Thyroid gland (tissue), 4 donors: ENCODE results near the gene CUL4A. TPM values are rescaled to one million over a fixed set of nuclear protein-coding genes. Genes with fewer than 3 reads are reported as not detected.
A peak's percentile ranks its signal among the peaks of the same experiment; 100 is the strongest.
"Not testable (repeated sequence)": the region's sequence is repeated elsewhere in the genome, so short reads cannot be mapped to it uniquely, and the experiment has no call there.

ENCODE experiments used
- DNase-seq, 2 donors: peaks; one replicate each; pipeline ENCODE4 v3.0.0-alpha.2; 2019
- H3K27ac ChIP-seq, 3 donors: fragments of 200-600 bp; sonication (generic); 1 replicate in 2 of 3; 2 replicates in 1 of 3; pipeline ENCODE4 v1.5.1; 2016 to 2019; ENCODE audit warnings: mild to moderate bottlenecking in 1 of 3, moderate library complexity in 1 of 3
- H3K27me3 ChIP-seq: fragments of 200-600 bp; sonication (generic); one replicate; pipeline ENCODE4 v1.5.1; 2019
- H3K36me3 ChIP-seq, 2 donors: fragments of 200-600 bp; sonication (generic); one replicate each; pipeline ENCODE4 v1.5.1; 2016 to 2019
- H3K4me1 ChIP-seq, 2 donors: fragments of 200-600 bp; sonication (generic); one replicate each; pipeline ENCODE4 v1.5.1; 2017 to 2019
- H3K4me3 ChIP-seq, 3 donors: fragments of 200-600 bp; sonication (generic); replicated peaks in 1 of 3; 1 replicate in 2 of 3; 2 replicates in 1 of 3; pipeline ENCODE4 v1.5.1; 2016; ENCODE audit warnings: mild to moderate bottlenecking in 1 of 3
- H3K9me3 ChIP-seq: fragments of 200-600 bp; sonication (generic); one replicate; pipeline ENCODE4 v1.5.1; 2017
- CTCF ChIP-seq, 6 experiments: fragments of 200-600 bp in 3 of 6; fragments of 450-650 bp in 3 of 6; sonication (generic) in 3 of 6; IDR thresholded peaks; one replicate each; pipeline ENCODE4 v1.5.1; 2016 to 2019; ENCODE audit warnings: antibody characterized with exemption in 6 of 6, mild to moderate bottlenecking in 2 of 6, inconsistent platforms in 1 of 6, moderate library complexity in 1 of 6
- POLR2A ChIP-seq, 2 donors: fragments of 450-650 bp; IDR thresholded peaks; one replicate each; pipeline ENCODE4 v1.6.1; 2017; ENCODE audit warnings: antibody characterized with exemption in 2 of 2, mild to moderate bottlenecking in 2 of 2, moderate library complexity in 1 of 2
- WGBS, 2 donors: methylation state at CpG; one replicate each; pipeline ENCODE4 v1.1.5; 2017; 5-methylcytosine and 5-hydroxymethylcytosine counted together
- intact Hi-C: fragments of 100-400 bp; cut with DNase I; formaldehyde crosslinking; loops from one replicate; pipeline ENCODE4 v1.15.1; 2023
- total RNA-seq, 4 donors: library from RNA; depleted of rRNA; stranded (reverse); fragments of >200 nt; gene quantifications; one replicate each; pipeline ENCODE4 v1.2.3, GENCODE V29; 2016

CUL4A gene
- total RNA-seq, 4 donors from 2014 or later, result 78.9 to 131 (median 122) TPM

- Histone ChIP-seq H3K27me3 (no peaks in the 10 kb centered on the region), H3K36me3 (peaks cover 45 to 67% of the 10 kb centered on the region in 2 donors), H3K4me1 (no peaks in the 10 kb centered on the region), H3K27ac (no peak overlapping the region), H3K9me3 (no peaks in the 10 kb centered on the region), H3K4me3 (no peak overlapping the region)
- TF ChIP-seq CTCF (IDR thresholded peaks at IDR 0.05) (no peak), POLR2A (IDR thresholded peaks at IDR 0.05) (no peak)
- DNase-seq, result no peak
- intact Hi-C loops, result no loop called here
- WGBS, 2 donors, result 81 to 92% methylated on average over 6 of the region's 6 CpGs
These were observed 34.4 kb downstream of the CUL4A start for GRCh38 chr13:113243847-113244246.

- no peaks in the 10 kb centered on the region for H3K9me3 ChIP-seq
- no peak overlapping the region for H3K27ac ChIP-seq
- WGBS, 2 donors, result 70 to 86% methylated on average over 10 of the region's 10 CpGs
- no peak overlapping the region for H3K4me3 ChIP-seq
- peaks cover 53 to 57% of the 10 kb centered on the region in 2 donors for H3K36me3 ChIP-seq
- TF ChIP-seq POLR2A (IDR thresholded peaks at IDR 0.05), result no peak
- peak in 4 of 6 experiments; percentile 10 to 25 (median 18) for TF ChIP-seq CTCF (IDR thresholded peaks at IDR 0.05)
- no peaks in the 10 kb centered on the region for H3K27me3 ChIP-seq
- H3K4me1 ChIP-seq, result no peaks in the 10 kb centered on the region
- peak; percentile 9 to 59 for DNase-seq
- intact Hi-C loops, result no loop called here
These were observed 36.7 kb downstream of the CUL4A start for GRCh38 chr13:113245849-113246796.

- Histone ChIP-seq H3K27me3 (no peaks in the 10 kb centered on the region), H3K27ac (no peak overlapping the region), H3K36me3 (peaks cover 57 to 66% of the 10 kb centered on the region in 2 donors), H3K4me1 (no peaks in the 10 kb centered on the region), H3K9me3 (no peaks in the 10 kb centered on the region), H3K4me3 (no peak overlapping the region)
- intact Hi-C loops, result no loop called here
- no peak for TF ChIP-seq CTCF (IDR thresholded peaks at IDR 0.05)
- no peak for TF ChIP-seq POLR2A (IDR thresholded peaks at IDR 0.05)
- 80 to 96% methylated on average over 11 of the region's 11 CpGs for WGBS, 2 donors
- DNase-seq, result no peak
These were observed 43.2 kb downstream of the CUL4A start for GRCh38 chr13:113252516-113253095.

- DNase-seq, H3K4me1 ChIP-seq, H3K27ac ChIP-seq, intact Hi-C loops, H3K9me3 ChIP-seq, H3K27me3 ChIP-seq, H3K4me3 ChIP-seq: not testable (repeated sequence)
- 97 to 98% methylated on average over 6 of the region's 6 CpGs for WGBS, 2 donors
- H3K36me3 ChIP-seq, result peaks cover 28 to 70% of the 10 kb centered on the region in 2 donors
These were observed 48.5 kb downstream of the CUL4A start for GRCh38 chr13:113257908-113258307.

- WGBS, 2 donors, result 91 to 97% methylated on average over 5 of the region's 5 CpGs
- Histone ChIP-seq H3K27me3 (no peaks in the 10 kb centered on the region), H3K27ac (no peak overlapping the region), H3K4me3 (no peak overlapping the region), H3K9me3 (no peaks in the 10 kb centered on the region), H3K36me3 (peaks cover 26 to 67% of the 10 kb centered on the region in 2 donors), H3K4me1 (no peaks in the 10 kb centered on the region)
- TF ChIP-seq CTCF (IDR thresholded peaks at IDR 0.05) (no peak), POLR2A (IDR thresholded peaks at IDR 0.05) (no peak)
- DNase-seq, result no peak
- intact Hi-C loops, result no loop called here
These were observed 49.1 kb downstream of the CUL4A start for GRCh38 chr13:113258321-113259054.
